CD4-positive, alpha-beta T cell treated with Interleukin-17A for 1 hour (primary cell): Measurements from ENCODE around the gene DOCK2.
"Not testable (repeated sequence)": the region's sequence is repeated elsewhere in the genome, so short reads cannot be mapped to it uniquely, and the experiment has no call there.

Source experiments
- DNase-seq: peaks from one replicate; pipeline ENCODE4 v3.0.0-alpha.2; 2020

DOCK2 gene

DNA sequence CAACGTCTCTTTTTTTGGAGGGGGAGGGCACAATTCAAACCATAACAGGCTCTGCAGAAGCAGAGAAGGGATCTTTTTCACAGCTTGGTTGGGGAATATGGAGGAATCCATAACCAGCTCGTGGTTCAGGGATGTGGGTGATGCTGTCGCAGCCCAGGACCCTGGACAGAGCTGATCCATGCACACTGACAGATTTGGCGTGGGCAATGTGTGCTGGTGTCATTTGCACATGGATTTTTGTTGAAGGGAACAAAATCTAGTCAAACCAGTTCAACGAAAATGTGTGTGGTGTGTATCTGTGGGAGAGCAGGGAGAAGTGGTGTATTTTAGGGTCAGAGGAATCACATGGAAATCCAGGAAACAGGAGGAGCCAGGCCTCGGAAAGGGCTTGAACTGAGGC lies 4.2 kb downstream of the DOCK2 start:
- no peak for DNase-seq

DNA sequence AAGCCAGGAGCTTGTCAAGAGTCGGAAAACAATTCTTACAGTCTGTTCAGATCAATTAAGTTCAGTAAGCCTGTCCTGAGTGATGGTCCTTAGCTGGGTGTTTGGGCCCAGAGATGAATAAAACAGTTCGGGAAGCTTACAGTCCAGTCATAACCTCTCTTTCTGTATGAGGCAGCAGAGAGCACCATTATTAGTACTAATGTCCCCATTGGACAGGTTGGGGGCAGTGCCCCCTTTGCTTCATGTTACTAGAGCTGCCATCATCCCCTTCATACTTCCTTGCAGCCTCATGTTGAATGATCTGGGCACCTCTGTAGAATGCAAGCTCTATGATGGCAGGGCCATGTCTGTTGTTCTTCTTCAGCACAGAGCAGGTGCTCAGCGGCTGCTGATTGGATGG lies 9.8 kb downstream of the DOCK2 start:
- no peak for DNase-seq

DNA sequence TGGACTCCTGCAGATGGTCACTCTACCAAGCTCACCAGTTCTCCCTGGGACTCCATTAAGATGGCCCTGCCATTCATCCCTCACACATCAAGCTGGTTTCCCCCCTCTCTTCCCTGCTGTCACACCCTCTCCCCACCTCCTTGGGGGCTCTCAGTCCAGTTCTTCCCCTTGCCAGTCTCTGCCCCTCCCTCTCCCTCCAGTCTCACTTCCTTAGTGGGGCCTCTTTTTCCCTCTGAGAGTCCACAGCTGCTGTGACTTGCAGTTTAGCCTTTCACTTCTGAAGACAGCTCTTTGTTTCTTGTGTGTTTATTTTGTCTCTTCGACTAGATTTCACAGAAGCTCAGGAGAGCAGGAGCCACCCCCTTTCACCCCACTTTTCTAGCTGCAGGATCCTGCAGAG lies 10.5 kb downstream of the DOCK2 start:
- DNase-seq, result no peak

DNA sequence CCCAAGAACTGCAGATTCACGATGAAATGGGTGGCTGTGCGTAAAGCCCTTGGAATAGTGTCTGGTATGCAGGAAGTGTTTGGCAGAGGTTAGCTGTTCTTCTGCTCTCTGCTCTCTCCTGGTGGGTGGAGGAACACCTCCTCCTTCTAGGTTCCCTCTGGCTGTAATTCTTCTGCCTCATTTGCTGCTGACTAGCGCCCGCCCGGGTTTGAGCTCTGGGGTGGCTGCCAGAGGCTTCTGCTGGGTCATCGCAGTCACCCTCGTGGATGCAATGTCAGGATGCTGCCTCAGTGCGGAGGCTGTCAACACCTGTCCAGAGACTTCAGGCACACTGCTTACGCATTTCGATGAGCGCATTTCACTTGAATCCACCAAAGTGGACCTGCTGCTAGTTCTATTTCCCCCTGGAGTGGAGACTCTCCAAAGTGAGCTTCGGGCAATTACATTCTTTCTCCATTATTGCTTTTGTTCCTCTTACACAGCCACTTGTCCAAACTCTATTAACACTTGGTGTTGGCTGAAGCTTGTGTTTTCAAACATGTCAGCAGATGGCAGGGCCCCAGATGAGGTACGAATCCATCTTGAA lies 11.7 kb downstream of the DOCK2 start:
- DNase-seq, result no peak

DNA sequence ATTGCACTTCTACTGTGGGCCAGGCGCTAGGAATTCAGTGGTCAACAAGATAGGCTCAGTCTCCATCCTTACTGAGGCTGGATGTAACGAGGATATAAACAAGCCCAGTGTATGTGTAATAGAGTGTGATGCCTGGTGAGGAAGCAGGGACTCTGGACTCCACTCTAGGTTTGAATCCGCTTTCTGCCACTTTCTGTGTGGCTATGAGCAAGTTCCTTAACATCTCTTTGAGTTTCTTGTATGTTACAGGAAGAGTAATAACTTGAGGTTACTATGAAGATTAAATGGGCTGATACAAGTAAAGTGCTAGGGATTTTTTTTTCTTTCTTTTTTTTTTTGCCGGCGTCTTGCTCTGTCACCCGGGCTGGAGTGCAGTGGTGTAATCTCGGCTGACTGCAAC lies 12.4 kb downstream of the DOCK2 start:
- DNase-seq, result peak; percentile 35

DNA sequence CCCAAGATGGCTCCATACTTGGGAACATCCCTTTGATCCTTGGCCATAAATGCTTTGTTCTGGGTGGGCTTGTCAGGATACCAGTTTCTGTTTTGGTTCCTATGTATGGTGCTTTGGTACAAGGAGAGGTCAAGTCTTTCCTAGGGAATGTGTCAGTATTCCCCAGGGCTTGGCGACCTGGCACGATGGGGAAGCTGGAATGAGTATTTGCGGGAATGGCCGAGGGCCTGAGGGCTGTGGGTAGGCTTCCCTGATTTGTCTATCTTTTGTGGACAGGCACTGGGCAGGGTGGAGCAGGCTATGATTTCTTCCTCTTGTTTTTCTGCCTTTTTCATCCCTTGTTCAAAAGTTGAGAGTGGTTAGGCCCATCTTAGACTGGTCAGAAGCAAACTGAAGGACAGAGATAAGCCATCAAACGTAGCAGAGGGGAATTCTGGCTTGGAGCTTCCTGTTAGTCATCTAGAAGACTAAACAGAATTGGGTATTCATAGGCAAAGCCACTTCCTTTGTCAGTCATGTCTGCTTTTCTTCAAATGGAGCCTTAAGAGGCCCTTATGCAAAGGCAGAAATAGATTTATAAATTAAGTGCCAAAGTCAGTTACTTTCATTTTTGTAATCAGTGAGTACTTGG lies 13.7 kb downstream of the DOCK2 start:
- peak; percentile 59 for DNase-seq

DNA sequence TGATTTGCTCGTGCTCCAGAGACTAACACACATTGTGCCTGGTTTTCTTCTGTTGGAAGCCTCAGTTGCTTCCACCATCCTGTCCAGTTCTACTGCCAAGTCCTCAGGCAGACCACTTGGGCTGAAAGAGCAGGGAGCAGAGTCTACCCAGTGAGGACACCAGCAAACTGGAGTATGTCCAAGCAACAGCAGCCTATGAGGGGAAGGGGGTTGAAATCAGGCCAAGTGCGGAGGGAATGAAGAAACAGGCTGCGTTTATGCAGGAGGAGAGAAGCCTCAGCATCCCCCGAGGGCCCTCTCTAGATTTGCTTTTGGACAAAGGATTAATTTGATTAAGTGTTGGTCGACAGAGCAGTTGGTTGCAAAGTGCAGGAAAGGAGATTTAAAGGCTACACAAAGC lies 14.5 kb downstream of the DOCK2 start:
- DNase-seq, result no peak

DNA sequence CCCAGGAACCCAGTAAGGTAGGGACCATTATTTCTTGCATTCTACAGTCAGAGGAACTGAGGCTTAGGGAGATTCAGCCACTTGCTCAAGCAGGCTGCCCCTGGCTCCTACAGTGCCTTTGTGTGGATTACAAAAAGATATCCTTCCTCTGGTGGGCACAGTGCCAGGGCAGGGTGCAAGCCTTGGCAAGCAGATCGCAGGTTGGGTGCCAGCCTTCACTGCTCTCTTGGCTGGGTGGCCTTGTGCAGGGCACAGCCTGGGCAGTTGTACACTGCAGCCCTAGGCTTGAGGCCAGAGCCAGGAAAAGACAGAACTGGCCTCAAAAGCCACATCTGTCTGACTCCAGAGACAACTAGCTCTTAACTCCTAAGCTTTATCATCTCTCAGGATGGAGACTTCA lies 15.0 kb downstream of the DOCK2 start:
- DNase-seq, result no peak

DNA sequence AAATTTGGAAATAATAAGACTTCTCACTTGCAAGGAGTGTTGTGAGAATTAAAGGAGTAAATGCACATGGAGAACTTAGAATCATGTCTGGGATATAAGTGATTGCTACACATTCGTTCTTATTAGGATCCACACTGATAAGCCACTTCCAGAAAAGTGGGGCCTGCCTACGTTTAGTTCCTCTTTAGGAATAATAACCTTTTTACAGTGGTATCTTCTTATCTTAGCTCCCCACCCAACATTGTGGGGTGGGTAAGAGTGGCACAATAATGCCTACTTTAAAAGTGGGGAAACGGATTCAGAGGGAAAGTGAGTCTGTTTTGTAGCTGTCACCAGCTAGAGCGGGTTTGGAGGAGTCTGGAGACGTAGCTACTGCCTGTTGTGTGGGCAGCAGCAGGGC lies 16.0 kb downstream of the DOCK2 start:
- DNase-seq, result no peak

DNA sequence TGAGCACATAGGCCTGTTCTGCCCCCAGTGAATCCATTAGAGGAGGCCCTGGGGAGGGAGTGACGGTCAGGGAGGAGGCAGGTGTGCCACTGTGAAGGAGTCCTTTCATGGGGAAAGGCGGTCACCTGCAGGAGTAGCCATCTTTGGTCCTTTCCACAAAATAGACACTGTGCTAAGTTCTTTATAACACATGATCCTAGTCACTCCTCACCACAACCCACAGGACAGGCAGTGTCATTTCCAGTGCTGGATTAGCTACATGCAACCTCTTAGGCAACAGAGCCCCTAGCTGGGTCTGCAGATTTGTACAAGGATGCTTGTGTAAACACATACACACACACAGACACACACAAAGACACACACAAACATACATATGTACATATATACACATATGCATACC lies 18.3 kb downstream of the DOCK2 start:
- DNase-seq, result no peak

DNA sequence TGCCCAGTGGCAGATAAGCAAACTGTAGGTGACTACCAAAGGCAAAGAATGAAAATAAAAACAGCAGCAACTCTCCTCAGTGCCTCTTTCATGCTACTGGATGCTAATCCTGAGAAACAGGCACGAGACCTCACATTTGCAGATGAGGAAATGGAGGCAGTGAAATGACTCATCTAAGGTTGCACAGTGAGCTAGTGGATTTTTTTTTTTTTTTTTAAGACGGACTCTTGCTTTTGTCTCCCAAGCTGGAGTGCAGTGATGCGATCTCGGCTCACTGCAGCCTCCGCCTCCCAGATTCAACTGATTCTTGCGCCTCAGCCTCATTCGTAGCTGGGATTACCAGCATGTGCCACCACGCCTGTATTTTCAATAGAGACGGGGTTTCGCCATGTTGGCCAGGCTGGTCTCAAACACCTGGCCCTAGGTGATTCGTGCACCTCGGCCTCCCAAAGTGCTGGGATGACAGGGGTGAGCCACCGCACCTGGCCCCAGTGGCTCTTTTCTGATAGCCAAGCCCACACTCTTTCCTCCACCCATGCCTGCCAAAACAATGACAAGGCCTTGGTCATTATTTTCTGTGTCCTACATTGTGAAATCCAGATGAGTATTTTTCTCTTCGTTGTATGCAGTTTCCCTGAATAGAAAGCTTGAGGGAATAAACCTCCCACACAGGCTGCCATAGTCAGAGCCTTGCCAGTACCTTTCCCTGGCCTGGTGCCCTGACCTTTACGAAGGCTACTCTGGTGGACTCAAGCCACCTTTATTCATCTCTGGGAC lies 19.2 kb downstream of the DOCK2 start:
- peak; percentile 18 for DNase-seq

DNA sequence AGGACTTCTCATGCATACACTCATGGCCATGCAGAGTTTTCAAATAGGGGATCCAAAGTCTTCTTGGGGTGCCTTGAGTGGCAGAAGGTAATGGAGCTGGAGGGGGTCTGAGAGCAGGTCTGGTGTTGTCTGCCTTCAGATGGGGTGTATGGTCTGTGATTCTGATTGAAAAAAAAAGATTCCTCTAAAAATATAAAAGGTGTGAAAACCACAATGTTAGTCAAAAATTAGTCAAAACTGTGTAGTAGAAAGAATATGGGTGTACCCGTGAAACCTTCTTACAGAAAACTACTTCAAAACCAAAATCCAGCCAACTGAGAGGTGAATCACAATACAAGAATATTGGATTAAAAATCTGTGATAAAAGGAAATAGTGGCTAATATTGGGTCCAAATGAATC lies 20.1 kb downstream of the DOCK2 start:
- DNase-seq, result peak; percentile 21

DNA sequence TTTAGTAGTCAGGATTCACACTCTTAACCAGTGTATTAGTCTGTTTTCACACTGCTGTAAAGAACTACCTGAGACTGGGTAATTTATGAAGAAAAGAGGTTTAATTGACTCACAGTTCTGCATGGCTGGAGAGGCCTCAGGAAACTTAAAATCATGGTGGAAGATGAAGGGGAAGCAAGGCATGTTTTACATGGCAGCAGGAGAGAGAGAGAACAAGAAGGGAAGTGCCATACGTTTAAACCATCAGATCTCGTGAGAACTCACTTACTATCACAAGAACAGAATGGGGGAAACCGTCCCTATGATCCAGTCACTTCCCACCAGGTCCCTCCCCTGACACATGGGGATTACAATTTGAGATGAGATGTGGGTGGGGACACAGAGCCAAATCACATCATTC lies 25.4 kb downstream of the DOCK2 start:
- DNase-seq, result not testable (repeated sequence)

DNA sequence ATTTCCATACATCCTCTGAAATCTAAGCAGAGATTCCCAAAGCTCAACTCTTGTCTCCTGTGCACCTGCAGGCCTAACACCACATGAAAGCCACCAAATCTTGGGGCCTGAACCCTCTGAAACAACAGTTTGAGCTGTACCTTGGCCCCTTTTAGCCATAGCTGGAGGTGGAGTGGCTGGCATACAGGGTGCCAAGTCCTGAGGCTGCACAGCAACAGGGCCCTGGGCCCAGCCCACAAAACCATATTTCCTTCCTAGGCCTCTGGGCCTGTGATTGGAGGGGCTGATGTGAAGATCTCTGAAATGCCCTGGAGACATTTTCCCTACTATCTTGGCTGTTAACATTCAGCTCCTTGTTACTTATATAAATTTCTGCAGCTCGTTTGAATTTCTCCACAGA lies 26.5 kb downstream of the DOCK2 start:
- no peak for DNase-seq

DNA sequence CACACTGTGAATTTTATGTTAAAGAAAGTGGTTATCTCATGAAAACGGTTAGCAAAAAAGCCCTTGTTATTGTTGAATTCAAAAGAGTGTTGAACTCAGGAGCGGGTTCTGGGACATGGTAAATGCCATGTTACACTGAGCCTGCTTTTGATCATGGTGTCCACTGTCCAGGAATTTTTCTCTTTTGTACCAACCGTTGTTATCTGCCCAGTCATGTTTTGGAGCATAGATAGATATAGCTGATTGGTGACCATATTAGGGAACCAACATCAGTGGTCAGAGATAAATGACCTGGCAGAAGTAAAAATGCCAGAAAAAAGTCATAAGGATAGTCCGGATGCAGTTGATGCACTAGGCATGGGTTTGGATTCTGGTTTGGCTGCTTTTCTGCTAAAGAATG lies 29.3 kb downstream of the DOCK2 start:
- no peak for DNase-seq

DNA sequence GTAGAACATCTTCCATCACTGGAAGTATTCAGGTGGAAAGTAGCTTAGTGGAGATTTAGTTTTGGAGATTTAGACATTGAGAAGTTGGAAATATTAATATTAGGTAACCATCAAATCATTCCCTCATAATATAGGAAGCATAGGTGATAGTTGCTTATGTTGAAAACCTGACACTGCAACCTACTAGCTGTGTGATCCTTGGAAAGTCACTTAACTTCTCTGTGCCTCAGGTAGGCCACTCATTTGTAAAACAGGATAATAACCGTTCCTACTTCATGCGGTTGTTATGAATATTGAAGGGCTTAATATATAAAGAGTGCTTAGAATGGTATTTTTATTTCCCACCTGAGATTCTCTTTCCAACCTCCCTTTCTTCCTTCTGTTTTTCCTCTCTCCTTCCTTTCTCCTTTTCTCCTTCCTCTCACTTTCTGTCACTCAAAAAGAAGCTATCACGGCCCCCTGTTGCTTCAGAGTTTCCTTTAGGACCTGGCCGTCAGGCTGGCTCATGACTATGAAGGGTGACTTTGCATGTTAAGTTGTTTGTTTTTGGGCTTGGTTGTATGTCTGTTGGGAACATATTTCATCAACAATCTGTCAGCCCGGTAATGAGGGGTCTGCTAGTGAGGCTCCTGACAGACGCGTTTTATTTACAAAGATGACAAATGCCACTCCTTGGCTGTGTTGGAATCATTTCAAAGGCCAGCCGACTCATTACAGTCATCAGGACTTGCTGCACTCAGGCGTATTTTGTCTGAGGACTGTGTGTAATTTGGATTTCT lies 31.0 kb downstream of the DOCK2 start:
- DNase-seq, result no peak

DNA sequence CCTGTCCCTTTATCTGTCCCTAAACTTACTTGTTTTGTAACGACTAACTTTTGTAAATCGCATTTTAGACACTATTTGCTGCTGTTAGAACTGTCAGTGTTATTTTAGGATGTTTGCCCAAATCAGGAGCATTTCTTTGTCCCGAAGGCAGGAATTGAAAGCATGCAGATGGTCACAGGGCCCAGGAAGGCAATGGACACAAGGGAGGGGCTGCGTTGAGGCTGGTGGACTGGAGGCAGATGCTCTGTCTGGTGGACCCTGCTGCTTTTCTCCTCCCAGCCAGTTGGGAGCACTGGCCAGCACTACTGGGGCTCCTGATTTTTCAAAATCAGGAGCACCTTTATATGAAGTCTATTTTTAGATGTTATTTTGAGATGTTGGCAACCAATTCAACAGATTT lies 31.7 kb downstream of the DOCK2 start:
- no peak for DNase-seq

DNA sequence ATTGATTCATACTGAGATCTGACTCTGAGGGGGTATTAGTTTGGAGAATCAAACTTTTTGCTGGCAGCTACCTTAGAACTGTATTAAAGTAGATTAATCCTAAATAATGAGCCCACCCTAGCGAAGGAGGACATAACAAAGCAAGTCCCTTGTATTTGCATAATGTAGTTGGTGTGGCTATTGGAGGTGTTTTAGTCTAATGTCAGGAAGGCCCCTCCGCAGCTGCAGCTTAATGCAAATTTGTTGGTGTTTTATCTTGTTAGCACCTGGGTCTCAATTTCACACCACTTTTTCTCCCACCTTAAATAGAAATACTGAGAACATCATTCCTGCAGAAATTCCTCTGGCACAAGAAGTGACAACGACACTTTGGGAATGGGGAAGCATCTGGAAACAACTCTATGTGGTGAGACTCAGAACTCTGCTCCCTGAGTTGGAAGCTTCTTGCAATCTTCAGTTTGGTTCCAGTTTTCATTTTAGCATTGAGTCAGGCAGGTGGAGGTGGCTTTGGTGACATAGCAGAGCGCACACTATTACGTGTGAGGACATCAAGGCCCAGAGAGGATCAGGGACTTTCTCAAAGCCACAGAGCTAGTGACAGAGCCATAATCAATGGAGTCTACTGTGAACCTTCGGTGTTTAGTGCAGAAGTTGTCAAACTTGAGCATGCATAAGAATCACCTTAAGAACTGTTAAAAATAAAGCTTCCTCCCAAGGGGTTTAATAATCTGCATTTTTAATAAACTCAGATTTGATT lies 33.9 kb downstream of the DOCK2 start:
- no peak for DNase-seq

DNA sequence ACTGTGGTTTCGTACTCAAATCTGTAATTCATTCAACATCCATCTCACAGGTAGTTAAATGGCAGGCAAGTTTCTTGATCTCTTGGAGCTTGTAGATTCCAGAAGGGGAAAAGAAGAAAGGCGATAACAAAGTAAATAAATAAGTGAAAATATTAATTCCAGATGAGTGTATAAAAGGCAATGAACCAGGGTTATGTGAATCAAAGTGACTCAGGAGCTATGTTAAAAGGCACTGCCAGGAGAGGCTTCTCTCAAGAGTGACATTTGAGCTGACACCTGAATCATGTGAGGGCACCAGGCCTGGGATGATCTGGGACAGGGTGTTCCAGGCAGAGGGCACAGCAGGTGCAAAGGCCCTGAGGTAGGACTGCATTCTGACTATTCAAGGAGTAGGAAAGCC lies 45.0 kb downstream of the DOCK2 start:
- no peak for DNase-seq

DNA sequence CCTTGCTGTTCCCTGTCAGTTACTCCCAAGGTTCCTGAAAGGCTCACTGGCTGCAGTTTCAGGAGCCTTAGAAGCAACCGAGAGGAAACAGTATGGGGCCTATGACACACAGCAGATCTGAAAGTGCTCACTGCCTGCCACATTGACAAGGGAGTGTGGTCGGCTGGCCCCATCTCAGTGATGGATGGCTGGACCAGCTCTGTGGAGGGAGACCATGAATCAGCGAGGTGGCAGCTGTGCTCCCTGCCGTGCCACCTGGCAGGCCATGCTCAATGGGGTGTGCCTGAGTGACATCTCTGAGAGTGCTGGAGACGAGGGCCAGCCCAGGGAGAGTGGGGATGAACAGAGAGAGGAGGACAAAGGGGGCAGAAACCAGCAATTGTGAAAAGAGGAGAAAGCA lies 49.1 kb downstream of the DOCK2 start:
- no peak for DNase-seq

DNA sequence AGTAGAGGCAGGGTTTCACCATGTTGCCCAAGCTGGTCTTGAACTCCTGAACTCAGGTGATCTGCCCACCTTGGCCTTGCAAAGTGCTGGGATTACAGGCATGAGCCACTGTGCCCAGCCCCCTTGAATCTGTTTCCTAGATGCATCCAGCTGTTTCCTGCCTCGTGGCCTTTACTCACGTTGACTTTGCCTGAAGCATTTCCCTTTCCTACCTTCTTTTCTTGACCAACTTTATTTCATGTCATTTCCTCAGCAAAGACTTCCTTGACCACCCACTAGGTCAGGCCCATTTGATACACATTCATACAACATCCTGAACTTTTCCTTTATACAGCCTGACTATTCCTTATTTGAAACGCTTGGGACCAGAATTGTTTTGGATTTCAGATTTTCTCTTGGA lies 51.0 kb downstream of the DOCK2 start:
- DNase-seq, result no peak

DNA sequence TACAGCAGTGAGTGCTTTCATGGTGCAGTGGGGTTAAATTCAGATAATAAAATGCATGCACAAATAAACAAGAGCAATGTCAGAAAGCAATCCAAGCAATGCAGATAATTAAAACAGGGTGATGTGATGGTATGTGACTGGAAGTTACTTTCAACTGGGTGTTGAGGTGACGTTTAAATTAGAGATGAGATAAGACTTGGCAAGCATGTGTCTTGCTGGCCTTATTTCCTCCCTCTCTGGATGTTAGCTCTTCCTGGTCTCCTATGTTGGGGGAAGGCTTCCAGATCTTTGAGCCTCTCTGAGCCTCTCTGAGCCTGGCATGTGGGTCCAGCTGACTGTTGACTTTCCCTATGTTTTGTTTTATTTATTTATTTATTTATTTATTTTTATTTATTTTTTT lies 54.4 kb downstream of the DOCK2 start:
- DNase-seq, result no peak

DNA sequence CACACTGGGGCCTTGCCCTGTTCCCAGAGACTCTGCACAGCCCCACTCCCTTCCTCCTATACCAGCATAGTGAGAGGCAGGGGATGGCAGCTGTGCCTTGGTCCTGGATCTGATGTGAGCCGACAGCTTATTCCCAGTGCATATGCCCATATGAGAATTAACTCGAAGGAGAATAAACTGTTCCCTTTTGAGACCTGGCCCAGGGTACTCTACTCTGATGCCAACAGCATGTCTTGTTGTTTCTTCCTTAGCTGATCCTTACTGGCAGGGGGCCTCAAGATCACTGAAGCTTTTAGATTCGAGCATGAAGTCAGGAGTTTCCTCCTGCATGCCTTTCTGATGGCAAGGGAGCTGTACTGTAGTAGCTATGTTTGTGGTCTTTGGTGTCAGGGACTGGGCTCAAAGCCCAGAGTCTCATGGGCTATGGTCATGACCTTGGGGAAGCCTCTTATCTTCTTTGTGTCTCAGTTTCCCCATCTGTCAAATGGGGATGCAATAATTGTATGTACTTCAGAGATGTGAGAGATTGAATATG lies 57.1 kb downstream of the DOCK2 start:
- no peak for DNase-seq
